ENCODE data around the gene CTXND2.
A peak's percentile ranks its signal among the peaks of the same experiment; 100 is the strongest.

Gene CTXND2

DNA sequence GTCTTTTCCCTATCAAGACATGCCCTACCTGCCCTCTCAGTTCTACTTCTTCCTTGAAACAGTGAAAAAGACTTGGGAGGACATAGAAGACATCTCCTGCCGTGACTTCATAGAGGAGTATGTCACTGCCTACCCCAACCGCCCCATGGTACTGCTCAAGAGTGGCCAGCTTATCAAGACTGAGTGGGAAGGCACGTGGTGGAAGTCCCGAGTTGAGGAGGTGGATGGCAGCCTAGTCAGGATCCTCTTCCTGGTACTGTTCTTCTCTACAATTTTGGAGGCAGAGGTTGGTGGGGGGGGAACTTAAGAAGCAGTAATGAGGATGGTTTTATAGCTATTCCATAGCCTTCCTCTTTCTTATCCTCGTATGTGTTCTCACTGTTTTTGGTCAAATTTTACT lies 57.9 kb downstream of the CTXND2 start:
- DNase-seq (ENCODE audit: low read depth in 1 of 2, low spot score in 1 of 2): no peak
- in situ Hi-C loops (cut with HindIII; ENCODE audit: low pct_unique_long_range_greater_than_20kb, low sequenced_read_pairs): no loop called here
- TF ChIP-seq JUND (IDR thresholded peaks at IDR 0.05; ENCODE audit: low read depth): no peak

GRCh38 chr1:150954708-150955107 lies 67.8 kb downstream of the CTXND2 start:
- in situ Hi-C loops (cut with HindIII; ENCODE audit: low pct_unique_long_range_greater_than_20kb, low sequenced_read_pairs): no loop called here
- no peak for DNase-seq (ENCODE audit: low read depth in 1 of 2, low spot score in 1 of 2)
- TF ChIP-seq JUND (IDR thresholded peaks at IDR 0.05; ENCODE audit: low read depth): no peak

GRCh38 chr1:150955280-150955679 lies 68.3 kb downstream of the CTXND2 start:
- TF ChIP-seq JUND (IDR thresholded peaks at IDR 0.05; ENCODE audit: low read depth): no peak
- in situ Hi-C loops (cut with HindIII; ENCODE audit: low pct_unique_long_range_greater_than_20kb, low sequenced_read_pairs): no loop called here
- peak in 1 of 2 experiments; percentile 20 for DNase-seq (ENCODE audit: low read depth in 1 of 2, low spot score in 1 of 2)

GRCh38 chr1:150957666-150958065 lies 70.7 kb downstream of the CTXND2 start:
- no peak for DNase-seq (ENCODE audit: low read depth in 1 of 2, low spot score in 1 of 2)
- TF ChIP-seq JUND (IDR thresholded peaks at IDR 0.05; ENCODE audit: low read depth): no peak
- in situ Hi-C loops (cut with HindIII; ENCODE audit: low pct_unique_long_range_greater_than_20kb, low sequenced_read_pairs): no loop called here

DNA sequence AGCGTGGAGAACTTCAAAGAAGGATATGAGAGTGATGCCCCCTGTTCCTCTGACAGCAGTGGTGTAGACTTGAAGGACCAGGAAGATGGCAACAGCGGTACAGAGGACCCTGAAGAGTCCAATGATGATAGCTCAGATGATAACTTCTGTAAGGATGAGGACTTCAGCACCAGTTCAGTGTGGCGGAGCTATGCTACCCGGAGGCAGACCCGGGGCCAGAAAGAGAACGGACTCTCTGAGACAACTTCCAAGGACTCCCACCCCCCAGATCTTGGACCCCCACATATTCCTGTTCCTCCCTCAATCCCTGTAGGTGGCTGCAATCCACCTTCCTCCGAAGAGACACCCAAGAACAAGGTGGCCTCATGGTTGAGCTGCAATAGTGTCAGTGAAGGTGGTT lies 73.7 kb downstream of the CTXND2 start:
- in situ Hi-C loops (cut with HindIII; ENCODE audit: low pct_unique_long_range_greater_than_20kb, low sequenced_read_pairs): no loop called here
- DNase-seq (ENCODE audit: low read depth in 1 of 2, low spot score in 1 of 2): no peak
- no peak for TF ChIP-seq JUND (IDR thresholded peaks at IDR 0.05; ENCODE audit: low read depth)

- in situ Hi-C loops (cut with HindIII; ENCODE audit: low pct_unique_long_range_greater_than_20kb, low sequenced_read_pairs): no loop called here
- no peak for TF ChIP-seq JUND (IDR thresholded peaks at IDR 0.05; ENCODE audit: low read depth)
- peak in 1 of 2 experiments; percentile 22 for DNase-seq (ENCODE audit: low read depth in 1 of 2, low spot score in 1 of 2)
Observed at GRCh38 chr1:150961756-150962155, 74.8 kb downstream of the CTXND2 start.

Data from T47D (cell line).